ENCODE measurements around the gene ARHGAP15.

DNA sequence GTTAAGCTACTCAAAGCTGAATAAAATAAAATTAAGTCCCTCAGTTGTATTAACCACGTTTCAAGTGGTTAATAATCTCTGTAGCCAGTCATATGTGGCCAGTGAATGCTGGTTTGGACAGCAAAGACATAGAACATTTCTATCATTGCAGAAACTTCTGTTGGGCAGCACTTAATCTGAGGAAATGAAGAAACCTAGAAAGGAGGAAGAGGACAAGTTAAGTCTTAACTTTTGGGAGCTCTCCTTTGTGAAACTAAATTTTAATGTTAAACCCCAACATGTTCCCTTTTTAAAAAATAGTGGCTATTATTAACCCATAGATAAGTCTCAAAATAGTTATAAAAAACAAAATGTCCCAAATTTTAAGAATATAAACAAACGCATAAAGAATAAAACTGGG, 421.3 kb downstream of the ARHGAP15 start:
- TF ChIP-seq ZNF274 (IDR thresholded peaks at IDR 0.05; ENCODE audit: low read depth, low read length) (no peak), SUZ12 (IDR thresholded peaks at IDR 0.05; ENCODE audit: extremely low read depth, insufficient read depth, insufficient read length) (no peak)

Data from NT2/D1 (cell line).